H1 (cell line): ENCODE measurements around the gene MICALL2. TPM values are rescaled to one million over a fixed set of nuclear protein-coding genes. Genes with fewer than 3 reads are reported as not detected.

Experiments used
- CTCF ChIA-PET: fragments of 300-600 bp; sonication (Branson Sonifier 250); formaldehyde crosslinking; loops from one replicate; lab custom pipeline; 2021; ENCODE audit not compliant: partially characterized antibody; lab: Charles Lee
- POLR2A ChIA-PET: fragments of 300-600 bp; sonication (Branson Sonifier 250); formaldehyde crosslinking; loops from one replicate; lab custom pipeline; 2021; ENCODE audit warnings: inconsistent platforms; ENCODE audit not compliant: partially characterized antibody; lab: Charles Lee
- DNase-seq, 2 experiments: peaks; one replicate each; pipeline versions ENCODE4 v3.0.0 to v3.0.0-alpha.2; 2010 to 2022; ENCODE audit warnings: low spot score in 2 of 2, low read depth in 1 of 2, mixed read lengths in 1 of 2
- FAIRE-seq: peaks from 2 replicates; lab custom pipeline; 2011; peaks lifted over from hg19 to GRCh38; lab: Jason Lieb, UNC
- H2AFZ ChIP-seq: 2 replicates; pipeline ENCODE4 v1.8.1; 2012; ENCODE audit warnings: low read length, inconsistent platforms
- H2AK5ac ChIP-seq: 2 replicates; pipeline ENCODE4 v1.6.1; 2013; ENCODE audit warnings: low read depth, low read length
- H2BK120ac ChIP-seq: replicated peaks from 2 replicates; pipeline ENCODE3; 2013; ENCODE audit warnings: low read depth, low read length, inconsistent platforms
- H2BK12ac ChIP-seq: 2 replicates; pipeline ENCODE4 v1.6.1; 2013; ENCODE audit warnings: low read depth, low read length
- H2BK15ac ChIP-seq: 2 replicates; pipeline ENCODE4 v1.6.1; 2013; ENCODE audit warnings: low read length
- H2BK20ac ChIP-seq: 2 replicates; pipeline ENCODE4 v1.6.1; 2013; ENCODE audit warnings: low read length
- H2BK5ac ChIP-seq: 2 replicates; pipeline ENCODE4 v1.6.1; 2013; ENCODE audit warnings: low read depth, low read length
- H3K14ac ChIP-seq: 2 replicates; pipeline ENCODE4 v1.6.1; 2013; ENCODE audit warnings: inconsistent platforms; ENCODE audit not compliant: insufficient read length
- H3K18ac ChIP-seq: 2 replicates; pipeline ENCODE4 v1.6.1; 2013; ENCODE audit warnings: low read length; ENCODE audit errors: extremely low read depth
- H3K23ac ChIP-seq: 2 replicates; pipeline ENCODE4 v1.6.1; 2013; ENCODE audit warnings: inconsistent platforms; ENCODE audit not compliant: insufficient read length
- H3K23me2 ChIP-seq: 2 replicates; pipeline ENCODE4 v1.6.1; 2013; ENCODE audit warnings: low read depth, low read length
- H3K27ac ChIP-seq: 2 replicates; pipeline ENCODE4 v1.6.1; 2011; ENCODE audit warnings: low read depth, low read length, inconsistent platforms
- H3K27me3 ChIP-seq, 4 experiments: replicated peaks in 1 of 4; 1 replicate in 1 of 4; 2 replicates in 3 of 4; pipeline versions ENCODE4 v1.6.1 to v1.8.1; 2011 to 2013; ENCODE audit warnings: low read length in 3 of 4, mild to moderate bottlenecking in 3 of 4, inconsistent platforms in 2 of 4, mixed read lengths in 2 of 4, moderate library complexity in 1 of 4; ENCODE audit not compliant: control insufficient read depth in 3 of 4, insufficient read depth in 3 of 4; ENCODE audit errors: extremely low read depth in 1 of 4
- H3K36me3 ChIP-seq, 4 experiments: 2 replicates each; pipeline versions ENCODE4 v1.6.1 to v1.8.1; 2011 to 2013; ENCODE audit warnings: mild to moderate bottlenecking in 4 of 4, low read length in 3 of 4, moderate library complexity in 2 of 4, control low read depth in 1 of 4, inconsistent platforms in 1 of 4; ENCODE audit not compliant: insufficient read depth in 4 of 4, control insufficient read depth in 2 of 4
- H3K4ac ChIP-seq: replicated peaks from 2 replicates; pipeline ENCODE3; 2013; ENCODE audit warnings: low read length, low read depth, mixed read lengths, inconsistent platforms; ENCODE audit not compliant: insufficient read length
- H3K4me1 ChIP-seq, 4 experiments: replicated peaks in 1 of 4; 1 replicate in 1 of 4; 2 replicates in 3 of 4; pipeline versions ENCODE4 v1.6.1 to v1.8.1; 2011 to 2013; ENCODE audit warnings: low read length in 3 of 4, inconsistent platforms in 2 of 4, mixed read lengths in 1 of 4; ENCODE audit not compliant: insufficient read depth in 4 of 4, control insufficient read depth in 3 of 4
- H3K4me2 ChIP-seq, 2 experiments: 2 replicates each; pipeline versions ENCODE4 v1.6.1 to v1.8.1; 2011 to 2013; ENCODE audit warnings: low read depth in 2 of 2, low read length in 2 of 2, control low read depth in 1 of 2, inconsistent platforms in 1 of 2, mild to moderate bottlenecking in 1 of 2; ENCODE audit not compliant: insufficient read depth in 1 of 2
- H3K4me3 ChIP-seq, 4 experiments: fragments of 200-600, 300-600 bp in 1 of 4; sonication (generic), shearing (Covaris generic), sonication (Bioruptor Twin) in 1 of 4; 2 replicates each; pipeline versions ENCODE4 v1.5.1 to v1.8.1; 2011 to 2016; ENCODE audit warnings: low read length in 4 of 4, low read depth in 3 of 4, control low read depth in 2 of 4, inconsistent platforms in 2 of 4, mild to moderate bottlenecking in 2 of 4, mixed read lengths in 1 of 4, moderate library complexity in 1 of 4; ENCODE audit not compliant: insufficient read depth in 2 of 4; ENCODE audit errors: extremely low read depth in 1 of 4
- H3K56ac ChIP-seq: replicated peaks from 2 replicates; pipeline ENCODE3; 2013; ENCODE audit warnings: low read depth, mild to moderate bottlenecking, mixed read lengths, low read length, inconsistent platforms; ENCODE audit not compliant: insufficient read length
- H3K79me1 ChIP-seq: 2 replicates; pipeline ENCODE4 v1.6.1; 2013; ENCODE audit warnings: low read depth, low read length, control low read depth
- H3K79me2 ChIP-seq, 2 experiments: 2 replicates each; pipeline versions ENCODE4 v1.6.1 to v1.8.1; 2012 to 2013; ENCODE audit warnings: low read length in 2 of 2, mild to moderate bottlenecking in 2 of 2, inconsistent platforms in 1 of 2; ENCODE audit not compliant: insufficient read depth in 2 of 2, control insufficient read depth in 1 of 2
- H3K9ac ChIP-seq, 4 experiments: replicated peaks in 1 of 4; 1 replicate in 1 of 4; 2 replicates in 3 of 4; pipeline versions ENCODE4 v1.6.1 to v1.8.1; 2011 to 2013; ENCODE audit warnings: low read depth in 3 of 4, low read length in 3 of 4, control low read depth in 2 of 4, mild to moderate bottlenecking in 2 of 4, moderate library complexity in 2 of 4, inconsistent platforms in 1 of 4; ENCODE audit errors: extremely low read depth in 1 of 4
- H3K9me3 ChIP-seq, 2 experiments: 2 replicates each; pipeline versions ENCODE4 v1.6.1 to v1.8.1; 2012 to 2013; ENCODE audit warnings: mild to moderate bottlenecking in 2 of 2, moderate library complexity in 2 of 2, control low read depth in 1 of 2, inconsistent platforms in 1 of 2, low read depth in 1 of 2, low read length in 1 of 2, mixed read lengths in 1 of 2; ENCODE audit not compliant: insufficient read depth in 2 of 2
- H4K20me1 ChIP-seq, 2 experiments: replicated peaks in 1 of 2; 2 replicates each; pipeline versions ENCODE3 to v1.8.1; 2011 to 2013; ENCODE audit warnings: inconsistent platforms in 2 of 2, low read length in 2 of 2, mild to moderate bottlenecking in 1 of 2; ENCODE audit not compliant: insufficient read depth in 2 of 2, control insufficient read depth in 1 of 2
- H4K5ac ChIP-seq: 2 replicates; pipeline ENCODE4 v1.6.1; 2013; ENCODE audit warnings: low read length, low read depth, mixed read lengths, inconsistent platforms; ENCODE audit not compliant: insufficient read length
- H4K8ac ChIP-seq: 2 replicates; pipeline ENCODE4 v1.8.0; 2013; ENCODE audit warnings: mild to moderate bottlenecking, moderate library complexity, low read length, inconsistent platforms; ENCODE audit not compliant: insufficient read depth; ENCODE audit errors: extremely low read depth
- H4K91ac ChIP-seq: replicated peaks from 2 replicates; pipeline ENCODE3; 2013; ENCODE audit warnings: low read length, mixed read lengths, inconsistent platforms; ENCODE audit not compliant: insufficient read length
- CTCF ChIP-seq, 3 experiments: IDR thresholded peaks; 1 replicate in 2 of 3; 2 replicates in 1 of 3; pipeline versions ENCODE4 v1.5.1 to v1.6.1; 2011; ENCODE audit warnings: low read length in 3 of 3, mild to moderate bottlenecking in 3 of 3, inconsistent platforms in 2 of 3, low read depth in 1 of 3, moderate library complexity in 1 of 3; ENCODE audit not compliant: insufficient read depth in 1 of 3; ENCODE audit errors: control extremely low read depth in 1 of 3
- EGR1 ChIP-seq: IDR thresholded peaks from 2 replicates; pipeline ENCODE4 v1.6.1; 2011; ENCODE audit warnings: low read depth, low read length, borderline replicate concordance
- FOSL1 ChIP-seq: IDR thresholded peaks from 2 replicates; pipeline ENCODE4 v1.6.1; 2011; ENCODE audit warnings: mild to moderate bottlenecking, low read depth, low read length, moderate library complexity; ENCODE audit not compliant: insufficient read depth
- POLR2A ChIP-seq, 2 experiments: IDR thresholded peaks; 1 replicate in 1 of 2; 2 replicates in 1 of 2; pipeline ENCODE4 v1.6.1; 2011; ENCODE audit warnings: low read depth in 2 of 2, low read length in 2 of 2, mild to moderate bottlenecking in 2 of 2; ENCODE audit errors: control extremely low read depth in 1 of 2
- RXRA ChIP-seq: IDR thresholded peaks from 2 replicates; pipeline ENCODE4 v1.6.1; 2011; ENCODE audit warnings: low read depth, mild to moderate bottlenecking, low read length, moderate library complexity; ENCODE audit not compliant: insufficient read depth
- TAF1 ChIP-seq: IDR thresholded peaks from 2 replicates; pipeline ENCODE4 v1.6.1; 2011; ENCODE audit warnings: mild to moderate bottlenecking, low read depth, low read length
- TCF12 ChIP-seq: IDR thresholded peaks from 2 replicates; pipeline ENCODE4 v1.6.1; 2011; ENCODE audit warnings: low read depth, mild to moderate bottlenecking, low read length
- WGBS, 2 experiments: shearing (Covaris generic) in 1 of 2; methylation state at CpG; one replicate each; pipeline versions ENCODE4 v1.1.6 to v1.1.7; 2013 to 2015; ENCODE audit warnings: low lambda C conversion rate in 2 of 2, mixed read lengths in 2 of 2, inconsistent platforms in 1 of 2, low coverage in 1 of 2, missing lambda C conversion rate in 1 of 2; ENCODE audit not compliant: insufficient replicate concordance in 2 of 2, insufficient coverage in 1 of 2, insufficient read length in 1 of 2; ENCODE audit errors: extremely low coverage in 1 of 2, missing lambda C conversion rate in 1 of 2; 5-methylcytosine and 5-hydroxymethylcytosine counted together
- polyA plus RNA-seq, 7 experiments: library from polyadenylated mRNA; depleted of rRNA in 3 of 7; stranded (reverse) in 5 of 7; unstranded in 2 of 7; fragments of >200 nt in 5 of 7; fragments of 200-250 nt in 2 of 7; gene quantifications; 1 replicate in 5 of 7; 2 replicates in 1 of 7; 4 replicates in 1 of 7; pipeline versions ENCODE4 v1.2.1 to v1.2.3, GENCODE V29; 2011 to 2013; ENCODE audit warnings: missing spikeins in 2 of 7, mixed read lengths in 2 of 7
- total RNA-seq: library from RNA; stranded (reverse); fragmentation: NEBNext Ultra II Directional; extraction: Animal tissue kit (Norgen Biotek cat#: 25700); gene quantifications from 2 replicates; pipeline ENCODE4 v1.2.1, GENCODE V29; 2021

MICALL2 gene
- total and polyA plus RNA-seq, 2 of the 8 experiments (the other 6 are each of a cell fraction or from before 2014, with no cell fraction given) = 5.3 to 8.5 TPM

- Histone ChIP-seq H2BK120ac (no peak within 1 kb of the TSS), H2BK15ac (no peak within 1 kb of the TSS), H3K27ac (peak within 1 kb of the TSS; percentile 66; the same call in 1 of the 2 replicates), H4K20me1 (peaks cover 12 to 24% of the 10 kb centered on the region in 2 experiments), H3K79me1 (peaks cover 14% of the 10 kb centered on the region; the same call in 1 of the 2 replicates), H3K4me1 (peaks cover 3 to 15% (median 9%) of the 10 kb centered on the region in 4 experiments; a peak in 6 of 7 replicates), H3K9me3 (no peaks in the 10 kb centered on the region), H3K4me3 (peak within 1 kb of the TSS; percentile 55 to 98 (median 86)), H2AFZ (no peak within 1 kb of the TSS), H3K14ac (no peak within 1 kb of the TSS), H3K18ac (peak within 1 kb of the TSS; percentile 71; the same call in 1 of the 2 replicates), H3K23me2 (peaks cover 5% of the 10 kb centered on the region; the same call in 1 of the 2 replicates), H2BK20ac (no peak within 1 kb of the TSS), H3K4me2 (peak within 1 kb of the TSS; percentile 66 to 100), H3K23ac (no peak within 1 kb of the TSS), H3K79me2 (peaks cover 10 to 29% of the 10 kb centered on the region in 2 experiments; a peak in 3 of 4 replicates), H3K36me3 (peaks cover 7 to 26% (median 18%) of the 10 kb centered on the region in 4 experiments; a peak in 7 of 8 replicates), H2AK5ac (no peak within 1 kb of the TSS), H4K91ac (peak within 1 kb of the TSS; percentile 85), H4K8ac (peak within 1 kb of the TSS; percentile 86), H4K5ac (peak within 1 kb of the TSS; percentile 90), H2BK5ac (peak within 1 kb of the TSS; percentile 88), H3K56ac (no peak within 1 kb of the TSS), H3K27me3 (no peaks in the 10 kb centered on the region), H3K9ac (peak within 1 kb of the TSS; percentile 47 to 89 (median 68)), H3K4ac (no peak within 1 kb of the TSS), H2BK12ac (no peak within 1 kb of the TSS)
- 2% methylated on average over 76 of the region's 118 CpGs; no CpG with 5 or more reads in 1 of the 2 experiments for WGBS, 2 experiments
- POLR2A ChIA-PET = interaction anchor here (0.8 to 1.9 kb wide), 4 partner anchors 10 to 54 kb away, joined by 3 to 9 read pairs (median 4); no protein-coding TSS in a partner anchor
- peak; percentile 44 to 90 for DNase-seq
- FAIRE-seq = no peak
- CTCF ChIA-PET = interaction anchor here (0.6 to 2.5 kb wide), 15 partner anchors 9 to 71 kb away, joined by 3 to 14 read pairs (median 4); partner anchors contain the start of gene TMEM184A
- peak; percentile 95 for TF ChIP-seq TAF1
- peak in 1 of 2 experiments; percentile 83; a peak in 2 of 3 replicates for TF ChIP-seq POLR2A (IDR thresholded peaks at IDR 0.05; ENCODE audit: control extremely low read depth in 1 of 2, low read depth in 2 of 2, low read length in 2 of 2)
- TF ChIP-seq TCF12 = 0 out of 2 replicates have a peak, but pooled peaks have one; percentile 15
- TF ChIP-seq RXRA = no peak
- peak; percentile 97 for TF ChIP-seq EGR1
- TF ChIP-seq CTCF (IDR thresholded peaks at IDR 0.05; ENCODE audit: control extremely low read depth in 1 of 3, insufficient read depth in 1 of 3, low read depth in 1 of 3, low read length in 3 of 3) = peak in 2 of 3 experiments; percentile 83 to 99; a peak in 3 of 4 replicates
- TF ChIP-seq FOSL1 = 0 out of 2 replicates have a peak, but pooled peaks have one; percentile 47
These were observed 44.8 kb upstream of the MICALL2 start, which contains the start of gene INTS1 for GRCh38 chr7:1503816-1504775. Gene INTS1 (minus strand): TSS chr7:1504389. CDS start chr7:1503960, 429 bp downstream.
